Upper lobe of right lung (tissue), 1 donor: ENCODE results near the gene SNTG2. TPM values are rescaled to one million over a fixed set of nuclear protein-coding genes. Genes with fewer than 3 reads are reported as not detected.

Source experiments
- ATAC-seq: fragments of 200-7000 bp; cut with Tn5 transposase; one replicate; pipeline ENCODE4 v1.9.1; 2020; ENCODE audit warnings: mild to moderate bottlenecking, moderate library complexity
- DNase-seq: peaks from one replicate; pipeline ENCODE4 v3.0.0-alpha.2; 2020
- H3K27ac ChIP-seq: fragments of 200-600 bp; one replicate; pipeline ENCODE4 v1.8.0; 2022
- H3K27me3 ChIP-seq: fragments of 200-600 bp; one replicate; pipeline ENCODE4 v1.8.0; 2022; ENCODE audit warnings: mild to moderate bottlenecking
- H3K36me3 ChIP-seq: fragments of 200-600 bp; one replicate; pipeline ENCODE4 v1.8.0; 2022
- H3K4me1 ChIP-seq: fragments of 200-600 bp; one replicate; pipeline ENCODE4 v1.8.0; 2022
- H3K4me3 ChIP-seq: fragments of 200-600 bp; one replicate; pipeline ENCODE4 v1.8.0; 2022; ENCODE audit warnings: mild to moderate bottlenecking
- H3K9me3 ChIP-seq: fragments of 200-600 bp; one replicate; pipeline ENCODE4 v1.8.0; 2022
- intact Hi-C: fragments of 100-400 bp; cut with DNase I; formaldehyde crosslinking; loops from one replicate; pipeline ENCODE4 v1.11.0; 2022
- total RNA-seq: library from RNA; stranded (reverse); fragmentation: NEBNext Ultra II Directional; extraction: Animal tissue kit (Norgen Biotek cat#: 25700); gene quantifications from one replicate; pipeline ENCODE4 v1.2.1, GENCODE V29; 2021
- TF ChIP-seq, protein P1 (sequence below): fragments of 200-600 bp; IDR thresholded peaks from one replicate; pipeline ENCODE4 v1.8.0; 2022; ENCODE audit warnings: antibody characterized with exemption
- donor health status: DM: no; HTN: yes; CAD: no; lungs with severe emphysema.

The SNTG2 gene
- total RNA-seq, 1 donor from 2014 or later = 3.6 TPM

- H3K9me3 ChIP-seq = no peaks in the 10 kb centered on the region
- H3K4me1 ChIP-seq = no peaks in the 10 kb centered on the region
- no peak for DNase-seq
Measured at GRCh38 chr2:1032030-1032429, 81.4 kb downstream of the SNTG2 start.

GRCh38 chr2:1033069-1033468 is 82.4 kb downstream of the SNTG2 start:
- intact Hi-C loops = no loop called here
- H3K27me3 ChIP-seq = no peaks in the 10 kb centered on the region
- no peaks in the 10 kb centered on the region for H3K9me3 ChIP-seq
- TF ChIP-seq, protein P1, sequence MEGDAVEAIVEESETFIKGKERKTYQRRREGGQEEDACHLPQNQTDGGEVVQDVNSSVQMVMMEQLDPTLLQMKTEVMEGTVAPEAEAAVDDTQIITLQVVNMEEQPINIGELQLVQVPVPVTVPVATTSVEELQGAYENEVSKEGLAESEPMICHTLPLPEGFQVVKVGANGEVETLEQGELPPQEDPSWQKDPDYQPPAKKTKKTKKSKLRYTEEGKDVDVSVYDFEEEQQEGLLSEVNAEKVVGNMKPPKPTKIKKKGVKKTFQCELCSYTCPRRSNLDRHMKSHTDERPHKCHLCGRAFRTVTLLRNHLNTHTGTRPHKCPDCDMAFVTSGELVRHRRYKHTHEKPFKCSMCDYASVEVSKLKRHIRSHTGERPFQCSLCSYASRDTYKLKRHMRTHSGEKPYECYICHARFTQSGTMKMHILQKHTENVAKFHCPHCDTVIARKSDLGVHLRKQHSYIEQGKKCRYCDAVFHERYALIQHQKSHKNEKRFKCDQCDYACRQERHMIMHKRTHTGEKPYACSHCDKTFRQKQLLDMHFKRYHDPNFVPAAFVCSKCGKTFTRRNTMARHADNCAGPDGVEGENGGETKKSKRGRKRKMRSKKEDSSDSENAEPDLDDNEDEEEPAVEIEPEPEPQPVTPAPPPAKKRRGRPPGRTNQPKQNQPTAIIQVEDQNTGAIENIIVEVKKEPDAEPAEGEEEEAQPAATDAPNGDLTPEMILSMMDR = no peak
- H3K4me1 ChIP-seq = no peaks in the 10 kb centered on the region
- ATAC-seq (no peak), DNase-seq (no peak)
- H3K27ac ChIP-seq = no peak overlapping the region
- no peak overlapping the region for H3K4me3 ChIP-seq
- no peaks in the 10 kb centered on the region for H3K36me3 ChIP-seq

More at GRCh38 chr2:1032030-1032429, 81.4 kb downstream of the SNTG2 start:
- no peak for ATAC-seq
- H3K27ac ChIP-seq = no peak overlapping the region
- no peaks in the 10 kb centered on the region for H3K36me3 ChIP-seq
- TF ChIP-seq, protein P1 = no peak
- intact Hi-C loops = no loop called here
- H3K4me3 ChIP-seq = no peak overlapping the region
- no peaks in the 10 kb centered on the region for H3K27me3 ChIP-seq

DNA sequence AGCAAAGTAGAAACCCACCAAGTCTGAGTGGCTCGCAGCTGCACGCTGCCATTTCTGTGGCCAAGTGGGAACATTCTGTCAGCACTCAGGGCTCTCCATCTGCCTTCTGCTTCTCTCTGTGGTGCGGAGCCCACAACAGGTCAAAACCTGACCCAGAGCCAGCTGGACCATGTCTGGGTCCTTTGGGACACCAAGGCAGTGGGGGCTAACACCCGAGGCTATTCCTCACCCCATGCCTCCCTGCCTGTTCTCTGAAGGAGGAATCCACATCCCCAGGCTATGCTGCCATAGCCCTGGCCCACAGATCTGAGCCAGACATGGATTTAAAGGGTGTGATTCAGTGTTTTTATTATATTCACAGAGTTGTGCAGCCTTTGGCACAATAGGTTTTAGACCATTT is 86.4 kb downstream of the SNTG2 start:
- TF ChIP-seq, protein P1 = no peak
- ATAC-seq = no peak
- Histone ChIP-seq H3K4me3 (no peak overlapping the region), H3K27ac (no peak overlapping the region), H3K9me3 (no peaks in the 10 kb centered on the region), H3K36me3 (no peaks in the 10 kb centered on the region), H3K4me1 (no peaks in the 10 kb centered on the region), H3K27me3 (no peaks in the 10 kb centered on the region)
- intact Hi-C loops = no loop called here
- no peak for DNase-seq

DNA sequence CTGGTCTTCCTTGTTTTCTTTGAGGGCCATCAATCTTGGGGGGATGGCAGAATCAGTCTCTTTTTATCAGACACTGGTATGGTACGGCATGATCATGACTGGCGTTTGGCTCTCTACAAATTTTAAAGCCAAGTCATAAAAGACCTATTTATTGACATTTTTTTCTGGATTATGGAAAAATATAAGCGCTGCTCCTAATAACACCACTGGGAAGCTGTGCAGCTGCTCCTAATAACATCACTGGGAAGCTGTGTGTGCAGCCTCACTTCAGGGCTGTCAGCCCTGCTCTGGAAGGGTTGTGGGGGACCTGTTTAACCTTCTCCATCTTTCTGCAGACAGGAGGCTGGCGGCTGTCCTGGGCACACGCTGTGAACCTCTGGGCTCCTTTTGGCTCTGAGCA is 88.9 kb downstream of the SNTG2 start:
- ATAC-seq (no peak), DNase-seq (no peak)
- no peak overlapping the region for H3K27ac ChIP-seq
- no peaks in the 10 kb centered on the region for H3K9me3 ChIP-seq
- H3K36me3 ChIP-seq = no peaks in the 10 kb centered on the region
- no peaks in the 10 kb centered on the region for H3K4me1 ChIP-seq
- H3K4me3 ChIP-seq = no peak overlapping the region
- no peaks in the 10 kb centered on the region for H3K27me3 ChIP-seq
- intact Hi-C loops = no loop called here
- TF ChIP-seq, protein P1 = no peak

GRCh38 chr2:1041012-1041805 is 90.6 kb downstream of the SNTG2 start:
- DNase-seq = no peak
- no peak overlapping the region for H3K27ac ChIP-seq
- intact Hi-C loops = no loop called here
- H3K9me3 ChIP-seq = no peaks in the 10 kb centered on the region
- TF ChIP-seq, protein P1 = no peak
- peak; percentile 47 for ATAC-seq
- no peaks in the 10 kb centered on the region for H3K27me3 ChIP-seq
- H3K4me3 ChIP-seq = no peak overlapping the region
- no peaks in the 10 kb centered on the region for H3K4me1 ChIP-seq
- H3K36me3 ChIP-seq = no peaks in the 10 kb centered on the region
